ENCODE measurements around the gene SHANK2. TPM values are rescaled to one million over a fixed set of nuclear protein-coding genes. Genes with fewer than 3 reads are reported as not detected.

Gene SHANK2
- total and polyA plus RNA-seq, 10 of the 15 experiments (the other 5 are each of a cell fraction or from before 2014, with no cell fraction given): 0.01 to 0.31 (median 0.10) TPM; not detected in 5

DNA sequence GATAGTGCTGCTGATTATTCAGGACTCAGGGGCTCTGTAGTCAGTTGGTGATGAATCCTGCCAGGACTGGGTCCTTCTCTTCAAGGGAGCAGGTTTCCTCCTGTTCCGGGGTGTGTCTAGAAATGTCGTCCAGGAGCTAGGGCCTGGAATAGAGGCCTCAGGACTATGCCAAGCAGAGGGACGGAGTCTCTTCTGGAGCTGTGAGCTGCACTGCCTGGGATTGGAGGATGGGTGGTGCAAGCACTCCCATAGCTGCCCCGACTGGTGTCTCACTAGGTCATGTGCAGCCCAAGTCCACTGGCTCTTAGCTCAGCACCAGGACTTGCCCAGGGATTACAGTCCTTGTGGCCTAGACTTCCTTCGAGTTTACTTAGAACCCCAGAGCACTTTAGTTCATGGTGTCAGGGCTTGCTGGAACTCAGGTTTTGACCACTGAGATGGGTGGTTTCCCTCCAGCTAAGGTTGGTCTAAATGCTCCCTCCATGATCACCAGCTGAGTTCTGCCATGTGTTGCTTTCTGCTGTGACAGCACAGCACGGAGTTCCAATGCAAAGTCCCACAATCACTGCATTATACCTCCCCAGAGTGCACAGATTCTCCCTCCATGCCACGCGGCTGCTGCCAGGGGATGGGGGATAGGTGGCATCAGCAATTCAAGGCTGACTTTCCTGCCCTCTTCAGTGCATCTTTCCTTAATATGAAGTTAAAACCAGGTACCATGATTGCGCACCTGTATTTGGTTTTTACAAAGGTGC is 42.6 kb upstream of the SHANK2 start:
- no peaks in the 10 kb centered on the region for H4K20me1 ChIP-seq (ENCODE audit: control insufficient read depth, insufficient read depth)
- FAIRE-seq: no peak
- H3K4me1 ChIP-seq (ENCODE audit: control insufficient read depth, insufficient read depth, low read length): no peaks in the 10 kb centered on the region
- RAD21 ChIA-PET (ENCODE audit: unreplicated experiment): no interaction called here
- DNase-seq (ENCODE audit: low read depth, low spot score): no peak
- H3K4me3 ChIP-seq: no peak overlapping the region
- in situ Hi-C loops (cut with MboI): no loop called here
- ATAC-seq: no peak
- H3K36me3 ChIP-seq (ENCODE audit: control insufficient read depth in 2 of 2, insufficient read depth in 2 of 2, low read length in 1 of 2): no peaks in the 10 kb centered on the region
- peaks cover 0 to 2% of the 10 kb centered on the region in 2 experiments; a peak in 1 of 4 replicates for H3K27me3 ChIP-seq (replicated peaks in 1 of 2; ENCODE audit: control insufficient read depth in 2 of 2, insufficient read depth in 2 of 2, low read length in 1 of 2)
- POLR2A ChIA-PET: no interaction called here
- BruUV-seq (replicated peaks): no TSS peak
- TF ChIP-seq MTA3 (IDR thresholded peaks at IDR 0.05; ENCODE audit: borderline replicate concordance, low read length): no peak
- no peak for TF ChIP-seq MYC (IDR thresholded peaks at IDR 0.05; ENCODE audit: insufficient read depth, insufficient read length, insufficient replicate concordance, low read length, severe bottlenecking)
- TF ChIP-seq, protein P1, sequence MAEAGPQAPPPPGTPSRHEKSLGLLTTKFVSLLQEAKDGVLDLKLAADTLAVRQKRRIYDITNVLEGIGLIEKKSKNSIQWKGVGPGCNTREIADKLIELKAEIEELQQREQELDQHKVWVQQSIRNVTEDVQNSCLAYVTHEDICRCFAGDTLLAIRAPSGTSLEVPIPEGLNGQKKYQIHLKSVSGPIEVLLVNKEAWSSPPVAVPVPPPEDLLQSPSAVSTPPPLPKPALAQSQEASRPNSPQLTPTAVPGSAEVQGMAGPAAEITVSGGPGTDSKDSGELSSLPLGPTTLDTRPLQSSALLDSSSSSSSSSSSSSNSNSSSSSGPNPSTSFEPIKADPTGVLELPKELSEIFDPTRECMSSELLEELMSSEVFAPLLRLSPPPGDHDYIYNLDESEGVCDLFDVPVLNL (IDR thresholded peaks at IDR 0.05; ENCODE audit: low read depth, low read length): no peak
- TF ChIP-seq ZNF207 (IDR thresholded peaks at IDR 0.05; ENCODE audit: borderline replicate concordance): no peak
- TF ChIP-seq CREB1 (IDR thresholded peaks at IDR 0.05; ENCODE audit: low read depth): no peak
- no peak for TF ChIP-seq POLR2A (IDR thresholded peaks at IDR 0.05; ENCODE audit: low read depth, low read length)
- TF ChIP-seq, protein P2, sequence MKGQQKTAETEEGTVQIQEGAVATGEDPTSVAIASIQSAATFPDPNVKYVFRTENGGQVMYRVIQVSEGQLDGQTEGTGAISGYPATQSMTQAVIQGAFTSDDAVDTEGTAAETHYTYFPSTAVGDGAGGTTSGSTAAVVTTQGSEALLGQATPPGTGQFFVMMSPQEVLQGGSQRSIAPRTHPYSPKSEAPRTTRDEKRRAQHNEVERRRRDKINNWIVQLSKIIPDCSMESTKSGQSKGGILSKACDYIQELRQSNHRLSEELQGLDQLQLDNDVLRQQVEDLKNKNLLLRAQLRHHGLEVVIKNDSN (IDR thresholded peaks at IDR 0.05; ENCODE audit: borderline replicate concordance, extremely low read length, insufficient read depth, low read depth, low read length): no peak
- TF ChIP-seq SMC3 (IDR thresholded peaks at IDR 0.05; ENCODE audit: borderline replicate concordance, low read length): no peak
- TF ChIP-seq, protein P3, sequence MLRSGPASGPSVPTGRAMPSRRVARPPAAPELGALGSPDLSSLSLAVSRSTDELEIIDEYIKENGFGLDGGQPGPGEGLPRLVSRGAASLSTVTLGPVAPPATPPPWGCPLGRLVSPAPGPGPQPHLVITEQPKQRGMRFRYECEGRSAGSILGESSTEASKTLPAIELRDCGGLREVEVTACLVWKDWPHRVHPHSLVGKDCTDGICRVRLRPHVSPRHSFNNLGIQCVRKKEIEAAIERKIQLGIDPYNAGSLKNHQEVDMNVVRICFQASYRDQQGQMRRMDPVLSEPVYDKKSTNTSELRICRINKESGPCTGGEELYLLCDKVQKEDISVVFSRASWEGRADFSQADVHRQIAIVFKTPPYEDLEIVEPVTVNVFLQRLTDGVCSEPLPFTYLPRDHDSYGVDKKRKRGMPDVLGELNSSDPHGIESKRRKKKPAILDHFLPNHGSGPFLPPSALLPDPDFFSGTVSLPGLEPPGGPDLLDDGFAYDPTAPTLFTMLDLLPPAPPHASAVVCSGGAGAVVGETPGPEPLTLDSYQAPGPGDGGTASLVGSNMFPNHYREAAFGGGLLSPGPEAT (IDR thresholded peaks at IDR 0.05; ENCODE audit: low read depth): no peak
- 42% methylated on average over 9 of the region's 9 CpGs for WGBS (ENCODE audit: insufficient coverage, insufficient replicate concordance, low lambda C conversion rate, missing lambda C conversion rate)
- H3K27ac ChIP-seq (ENCODE audit: control insufficient read depth, insufficient read depth): no peak overlapping the region
- H2AFZ ChIP-seq (ENCODE audit: control insufficient read depth, low read depth, low read length): no peak overlapping the region
- no peak overlapping the region for H3K9ac ChIP-seq (ENCODE audit: control insufficient read depth, insufficient read depth, low read length)
- CTCF ChIA-PET: no interaction called here
- no peaks in the 10 kb centered on the region for H3K9me3 ChIP-seq (replicated peaks; ENCODE audit: control insufficient read depth, insufficient read depth, low read length)
- no peaks in the 10 kb centered on the region for H3K79me2 ChIP-seq (ENCODE audit: control insufficient read depth, insufficient read depth, low read length)
- intact Hi-C loops (cut with micrococcal nuclease; ENCODE audit: unreplicated experiment): no loop called here
- SMC1A ChIA-PET (ENCODE audit: uncharacterized antibody, unreplicated experiment): no interaction called here
- H3K4me2 ChIP-seq (ENCODE audit: control insufficient read depth, insufficient read depth): no peak overlapping the region

Measured in GM12878 (cell line).